CD14-positive monocyte (primary cell): Measurements from ENCODE around the gene RPL31. TPM values are rescaled to one million over a fixed set of nuclear protein-coding genes. Genes with fewer than 3 reads are reported as not detected.

Source experiments
- DNase-seq, 3 donors: peaks; one replicate each; pipeline ENCODE4 v3.0.0-alpha.2; 2011 to 2022
- H2AFZ ChIP-seq: 2 replicates; pipeline ENCODE4 v1.6.0; 2012; ENCODE audit warnings: mild to moderate bottlenecking, low read depth, low read length, inconsistent platforms; ENCODE audit not compliant: insufficient read depth, poor library complexity, severe bottlenecking
- H3K27ac ChIP-seq, 2 donors: 1 replicate in 1 of 2; 2 replicates in 1 of 2; pipeline ENCODE4 v1.5.1; 2012 to 2013; ENCODE audit warnings: low read length in 2 of 2, control low read depth in 1 of 2, inconsistent platforms in 1 of 2, low read depth in 1 of 2, mild to moderate bottlenecking in 1 of 2
- H3K27me3 ChIP-seq, 2 donors: one replicate each; pipeline versions ENCODE4 v1.6.0 to v1.6.1; 2011 to 2013; ENCODE audit warnings: low read length in 2 of 2; ENCODE audit not compliant: control insufficient read depth in 2 of 2, insufficient read depth in 2 of 2
- H3K36me3 ChIP-seq, 2 donors: replicated peaks in 1 of 2; 1 replicate in 1 of 2; 2 replicates in 1 of 2; pipeline versions ENCODE4 v1.5.1 to v1.6.1; 2012 to 2013; ENCODE audit warnings: low read length in 2 of 2, control low read depth in 1 of 2, inconsistent platforms in 1 of 2, mild to moderate bottlenecking in 1 of 2; ENCODE audit not compliant: insufficient read depth in 2 of 2, control insufficient read depth in 1 of 2
- H3K4me1 ChIP-seq, 2 donors: 1 replicate in 1 of 2; 2 replicates in 1 of 2; pipeline versions ENCODE4 v1.5.1 to v1.6.1; 2012 to 2013; ENCODE audit warnings: low read length in 2 of 2, control low read depth in 1 of 2, inconsistent platforms in 1 of 2, mild to moderate bottlenecking in 1 of 2, moderate library complexity in 1 of 2; ENCODE audit not compliant: insufficient read depth in 2 of 2, control insufficient read depth in 1 of 2
- H3K4me2 ChIP-seq: replicated peaks from 2 replicates; pipeline ENCODE3; 2012; ENCODE audit warnings: low read length, moderate library complexity, mild to moderate bottlenecking; ENCODE audit not compliant: poor library complexity, severe bottlenecking; ENCODE audit errors: extremely low read depth
- H3K4me3 ChIP-seq, 3 experiments: fragments of 200-600 bp in 1 of 3; sonication (generic) in 1 of 3; replicated peaks in 1 of 3; 1 replicate in 2 of 3; 2 replicates in 1 of 3; pipeline ENCODE4 v1.5.1; 2011 to 2013; ENCODE audit warnings: low read length in 3 of 3, mild to moderate bottlenecking in 3 of 3, control low read depth in 2 of 3, low read depth in 2 of 3, inconsistent platforms in 1 of 3, moderate library complexity in 1 of 3
- H3K79me2 ChIP-seq: 2 replicates; pipeline ENCODE4 v1.6.0; 2012; ENCODE audit warnings: mild to moderate bottlenecking, control low read depth, inconsistent platforms, low read length, moderate library complexity; ENCODE audit not compliant: insufficient read depth
- H3K9ac ChIP-seq: 2 replicates; pipeline ENCODE4 v1.6.0; 2017; ENCODE audit warnings: low read length, mild to moderate bottlenecking; ENCODE audit not compliant: insufficient read depth, poor library complexity, severe bottlenecking
- H3K9me3 ChIP-seq, 2 donors: replicated peaks in 1 of 2; 1 replicate in 1 of 2; 2 replicates in 1 of 2; pipeline versions ENCODE4 v1.5.1 to v1.6.1; 2012 to 2013; ENCODE audit warnings: low read length in 2 of 2, control low read depth in 1 of 2; ENCODE audit not compliant: control insufficient read depth in 1 of 2, insufficient read depth in 1 of 2
- H4K20me1 ChIP-seq: 2 replicates; pipeline ENCODE4 v1.6.0; 2012; ENCODE audit warnings: mild to moderate bottlenecking, low read length, control low read depth, moderate library complexity; ENCODE audit not compliant: insufficient read depth
- H3K27ac Mint-ChIP-seq, 7 donors: one replicate each; pipeline ENCODE4 v1.8.0; 2020; ENCODE audit warnings: mild to moderate bottlenecking in 7 of 7, mixed read lengths in 7 of 7, moderate library complexity in 6 of 7, inconsistent platforms in 2 of 7
- H3K27me3 Mint-ChIP-seq, 3 donors: one replicate each; pipeline ENCODE4 v1.8.0; 2021 to 2022; ENCODE audit warnings: low read depth in 3 of 3, mild to moderate bottlenecking in 3 of 3, mixed read lengths in 3 of 3, moderate library complexity in 3 of 3, inconsistent platforms in 1 of 3
- H3K36me3 Mint-ChIP-seq, 2 donors: one replicate each; pipeline ENCODE4 v1.8.0; 2020; ENCODE audit warnings: mixed read lengths in 2 of 2, inconsistent platforms in 1 of 2, mild to moderate bottlenecking in 1 of 2
- H3K4me1 Mint-ChIP-seq: one replicate; pipeline ENCODE4 v1.8.0; 2020; ENCODE audit warnings: mild to moderate bottlenecking, mixed read lengths
- H3K4me3 Mint-ChIP-seq, 2 donors: one replicate each; pipeline ENCODE4 v1.8.0; 2020; ENCODE audit warnings: mild to moderate bottlenecking in 2 of 2, mixed read lengths in 2 of 2, moderate library complexity in 1 of 2
- H3K9me3 Mint-ChIP-seq, 7 donors: one replicate each; pipeline ENCODE4 v1.8.0; 2020 to 2022; ENCODE audit warnings: mixed read lengths in 7 of 7, mild to moderate bottlenecking in 6 of 7, moderate library complexity in 6 of 7, inconsistent platforms in 2 of 7
- CTCF ChIP-seq: fragments of 200-600 bp; IDR thresholded peaks from one replicate; pipeline ENCODE4 v1.8.0; 2022; ENCODE audit warnings: antibody characterized with exemption, mild to moderate bottlenecking
- WGBS: methylation state at CpG from one replicate; pipeline ENCODE4 v1.1.5; 2013; ENCODE audit warnings: missing lambda C conversion rate; ENCODE audit not compliant: insufficient coverage; 5-methylcytosine and 5-hydroxymethylcytosine counted together
- intact Hi-C, 2 donors: fragments of 100-400 bp; cut with micrococcal nuclease; formaldehyde crosslinking; loops; one replicate each; pipeline versions ENCODE4 v1.15.0 to v1.15.1; 2023
- polyA plus RNA-seq, 3 donors: library from polyadenylated mRNA; depleted of rRNA in 1 of 3; unstranded in 2 of 3; stranded (reverse) in 1 of 3; fragments of 300-500 nt in 2 of 3; fragments of >200 nt in 1 of 3; fragmentation: Illumina TruSeq in 2 of 3; gene quantifications; 1 replicate in 2 of 3; 2 replicates in 1 of 3; pipeline ENCODE4 v1.2.3, GENCODE V29; 2012 to 2021

The RPL31 gene
- polyA plus RNA-seq, 3 donors, result 1,537 to 2,299 (median 1,998) TPM

GRCh38 chr2:100987536-100987935 is 14.6 kb upstream of the RPL31 start:
- Histone ChIP-seq H4K20me1 (no peaks in the 10 kb centered on the region), H3K4me1 (peaks cover 0 to 4% of the 10 kb centered on the region in 2 donors), H3K27ac (no peak overlapping the region), H3K4me3 (no peak overlapping the region), H3K36me3 (no peaks in the 10 kb centered on the region), H3K9me3 (no peaks in the 10 kb centered on the region), H3K27me3 (no peaks in the 10 kb centered on the region), H3K9ac (no peak overlapping the region), H3K4me2 (no peak overlapping the region), H3K79me2 (no peaks in the 10 kb centered on the region), H2AFZ (no peak overlapping the region)
- peaks cover 0 to 3% (median 1%) of the 10 kb centered on the region in 3 donors for H3K27me3 Mint-ChIP-seq
- 94% methylated on average over 2 of the region's 3 CpGs for WGBS
- no peak overlapping the region for H3K4me3 Mint-ChIP-seq
- no peak for DNase-seq
- H3K9me3 Mint-ChIP-seq, result peaks cover 0 to 3% (median 0%) of the 10 kb centered on the region in 7 donors
- H3K27ac Mint-ChIP-seq, result no peak overlapping the region
- TF ChIP-seq CTCF, result no peak
- H3K4me1 Mint-ChIP-seq, result peaks cover 4% of the 10 kb centered on the region
- H3K36me3 Mint-ChIP-seq, result no peaks in the 10 kb centered on the region
- intact Hi-C loops, result loop anchor here (10.0 kb wide), 2 partner anchors 373 to 1433 kb away; no protein-coding TSS in a partner anchor

GRCh38 chr2:100987974-100988373 is 14.1 kb upstream of the RPL31 start:
- Histone ChIP-seq H3K79me2 (no peaks in the 10 kb centered on the region), H3K4me2 (no peak overlapping the region), H4K20me1 (no peaks in the 10 kb centered on the region), H3K27ac (no peak overlapping the region), H3K27me3 (no peaks in the 10 kb centered on the region), H3K4me1 (peaks cover 0 to 5% of the 10 kb centered on the region in 2 donors), H2AFZ (no peak overlapping the region), H3K4me3 (no peak overlapping the region), H3K9me3 (no peaks in the 10 kb centered on the region), H3K9ac (no peak overlapping the region), H3K36me3 (no peaks in the 10 kb centered on the region)
- no peak overlapping the region for H3K4me3 Mint-ChIP-seq
- peaks cover 7% of the 10 kb centered on the region for H3K4me1 Mint-ChIP-seq
- intact Hi-C loops, result loop anchor here (10.0 kb wide), 2 partner anchors 373 to 1433 kb away; no protein-coding TSS in a partner anchor
- H3K36me3 Mint-ChIP-seq, result no peaks in the 10 kb centered on the region
- H3K27me3 Mint-ChIP-seq, result peaks cover 0 to 3% (median 1%) of the 10 kb centered on the region in 3 donors
- DNase-seq, result no peak
- 79% methylated on average over 4 of the region's 4 CpGs for WGBS
- H3K27ac Mint-ChIP-seq, result no peak overlapping the region
- H3K9me3 Mint-ChIP-seq, result peaks cover 0 to 3% (median 0%) of the 10 kb centered on the region in 7 donors
- TF ChIP-seq CTCF, result no peak
